ENCODE data around the gene ANKRD12. TPM values are rescaled to one million over a fixed set of nuclear protein-coding genes. Genes with fewer than 3 reads are reported as not detected.
"Not testable (repeated sequence)": the region's sequence is repeated elsewhere in the genome, so short reads cannot be mapped to it uniquely, and the experiment has no call there.

ANKRD12 gene
- total RNA-seq, 1 experiment from 2014 or later, result 30.7 TPM

DNA sequence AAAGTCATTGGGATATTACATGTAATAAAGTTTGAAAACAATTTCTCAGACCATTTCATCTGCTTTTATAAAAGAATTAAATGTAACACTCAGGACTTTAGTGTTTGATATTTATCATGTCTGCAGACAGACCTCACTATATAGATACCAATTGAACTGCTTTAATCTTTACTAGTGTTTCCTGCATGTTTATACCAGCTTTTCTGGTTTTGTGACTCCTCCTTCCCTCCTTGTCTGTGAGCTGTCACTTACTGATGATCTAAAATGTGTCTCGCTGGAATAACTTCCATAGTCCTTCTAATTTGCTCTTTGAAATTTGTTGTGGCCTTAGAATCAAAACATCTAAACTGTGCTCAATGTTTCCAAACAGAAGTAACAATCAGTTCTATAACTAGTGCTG is 126.7 kb downstream of the ANKRD12 start:
- H3K27me3 ChIP-seq (ENCODE audit: control insufficient read depth, insufficient read depth, low read length), result no peaks in the 10 kb centered on the region
- no peak for DNase-seq (ENCODE audit: low read depth, low spot score)
- CTCF ChIA-PET, result no interaction called here
- H3K4me1 ChIP-seq (ENCODE audit: control insufficient read depth, insufficient read depth, low read length), result no peaks in the 10 kb centered on the region
- H3K4me3 ChIP-seq (ENCODE audit: low read depth in 2 of 2, low read length in 2 of 2), result no peak overlapping the region
- no peak for TF ChIP-seq TCF7L2 (IDR thresholded peaks at IDR 0.05; ENCODE audit: low read depth, low read length)
- TF ChIP-seq, protein P1, sequence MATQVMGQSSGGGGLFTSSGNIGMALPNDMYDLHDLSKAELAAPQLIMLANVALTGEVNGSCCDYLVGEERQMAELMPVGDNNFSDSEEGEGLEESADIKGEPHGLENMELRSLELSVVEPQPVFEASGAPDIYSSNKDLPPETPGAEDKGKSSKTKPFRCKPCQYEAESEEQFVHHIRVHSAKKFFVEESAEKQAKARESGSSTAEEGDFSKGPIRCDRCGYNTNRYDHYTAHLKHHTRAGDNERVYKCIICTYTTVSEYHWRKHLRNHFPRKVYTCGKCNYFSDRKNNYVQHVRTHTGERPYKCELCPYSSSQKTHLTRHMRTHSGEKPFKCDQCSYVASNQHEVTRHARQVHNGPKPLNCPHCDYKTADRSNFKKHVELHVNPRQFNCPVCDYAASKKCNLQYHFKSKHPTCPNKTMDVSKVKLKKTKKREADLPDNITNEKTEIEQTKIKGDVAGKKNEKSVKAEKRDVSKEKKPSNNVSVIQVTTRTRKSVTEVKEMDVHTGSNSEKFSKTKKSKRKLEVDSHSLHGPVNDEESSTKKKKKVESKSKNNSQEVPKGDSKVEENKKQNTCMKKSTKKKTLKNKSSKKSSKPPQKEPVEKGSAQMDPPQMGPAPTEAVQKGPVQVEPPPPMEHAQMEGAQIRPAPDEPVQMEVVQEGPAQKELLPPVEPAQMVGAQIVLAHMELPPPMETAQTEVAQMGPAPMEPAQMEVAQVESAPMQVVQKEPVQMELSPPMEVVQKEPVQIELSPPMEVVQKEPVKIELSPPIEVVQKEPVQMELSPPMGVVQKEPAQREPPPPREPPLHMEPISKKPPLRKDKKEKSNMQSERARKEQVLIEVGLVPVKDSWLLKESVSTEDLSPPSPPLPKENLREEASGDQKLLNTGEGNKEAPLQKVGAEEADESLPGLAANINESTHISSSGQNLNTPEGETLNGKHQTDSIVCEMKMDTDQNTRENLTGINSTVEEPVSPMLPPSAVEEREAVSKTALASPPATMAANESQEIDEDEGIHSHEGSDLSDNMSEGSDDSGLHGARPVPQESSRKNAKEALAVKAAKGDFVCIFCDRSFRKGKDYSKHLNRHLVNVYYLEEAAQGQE (IDR thresholded peaks at IDR 0.05; ENCODE audit: insufficient read depth in 1 of 2, low read depth in 2 of 2, low read length in 1 of 2), result no peak
- TF ChIP-seq, protein P2, sequence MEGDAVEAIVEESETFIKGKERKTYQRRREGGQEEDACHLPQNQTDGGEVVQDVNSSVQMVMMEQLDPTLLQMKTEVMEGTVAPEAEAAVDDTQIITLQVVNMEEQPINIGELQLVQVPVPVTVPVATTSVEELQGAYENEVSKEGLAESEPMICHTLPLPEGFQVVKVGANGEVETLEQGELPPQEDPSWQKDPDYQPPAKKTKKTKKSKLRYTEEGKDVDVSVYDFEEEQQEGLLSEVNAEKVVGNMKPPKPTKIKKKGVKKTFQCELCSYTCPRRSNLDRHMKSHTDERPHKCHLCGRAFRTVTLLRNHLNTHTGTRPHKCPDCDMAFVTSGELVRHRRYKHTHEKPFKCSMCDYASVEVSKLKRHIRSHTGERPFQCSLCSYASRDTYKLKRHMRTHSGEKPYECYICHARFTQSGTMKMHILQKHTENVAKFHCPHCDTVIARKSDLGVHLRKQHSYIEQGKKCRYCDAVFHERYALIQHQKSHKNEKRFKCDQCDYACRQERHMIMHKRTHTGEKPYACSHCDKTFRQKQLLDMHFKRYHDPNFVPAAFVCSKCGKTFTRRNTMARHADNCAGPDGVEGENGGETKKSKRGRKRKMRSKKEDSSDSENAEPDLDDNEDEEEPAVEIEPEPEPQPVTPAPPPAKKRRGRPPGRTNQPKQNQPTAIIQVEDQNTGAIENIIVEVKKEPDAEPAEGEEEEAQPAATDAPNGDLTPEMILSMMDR (IDR thresholded peaks at IDR 0.05), result no peak
- no peak for TF ChIP-seq SIN3A (IDR thresholded peaks at IDR 0.05; ENCODE audit: borderline replicate concordance, insufficient read depth, low read depth, low read length)
- H3K27ac ChIP-seq (ENCODE audit: low read length), result no peak overlapping the region
- no TSS peak for BruUV-seq (replicated peaks)
- no peaks in the 10 kb centered on the region for H3K9me3 ChIP-seq (ENCODE audit: control insufficient read depth, insufficient read depth, low read depth, low read length)
- intact Hi-C loops (cut with micrococcal nuclease; ENCODE audit: unreplicated experiment) (no loop called here), in situ Hi-C loops (cut with HindIII; ENCODE audit: low pct_unique_long_range_greater_than_20kb, low sequenced_read_pairs) (no loop called here)
- POLR2A ChIA-PET, result no interaction called here
- no peaks in the 10 kb centered on the region; the same call in 1 of the 2 replicates for H3K36me3 ChIP-seq (ENCODE audit: control insufficient read depth, insufficient read depth, low read length)
- no peak for ATAC-seq

GRCh38 chr18:9264797-9265196 is 128.2 kb downstream of the ANKRD12 start:
- DNase-seq (ENCODE audit: low read depth, low spot score); H3K36me3 ChIP-seq (ENCODE audit: control insufficient read depth, insufficient read depth, low read length); H3K9me3 ChIP-seq (ENCODE audit: control insufficient read depth, insufficient read depth, low read depth, low read length); BruUV-seq (replicated peaks); intact Hi-C loops (cut with micrococcal nuclease; ENCODE audit: unreplicated experiment); H3K27me3 ChIP-seq (ENCODE audit: control insufficient read depth, insufficient read depth, low read length); POLR2A ChIA-PET; in situ Hi-C loops (cut with HindIII; ENCODE audit: low pct_unique_long_range_greater_than_20kb, low sequenced_read_pairs); H3K4me3 ChIP-seq (ENCODE audit: low read depth in 2 of 2, low read length in 2 of 2); ATAC-seq; CTCF ChIA-PET; H3K27ac ChIP-seq (ENCODE audit: low read length); H3K4me1 ChIP-seq (ENCODE audit: control insufficient read depth, insufficient read depth, low read length): not testable (repeated sequence)

DNA sequence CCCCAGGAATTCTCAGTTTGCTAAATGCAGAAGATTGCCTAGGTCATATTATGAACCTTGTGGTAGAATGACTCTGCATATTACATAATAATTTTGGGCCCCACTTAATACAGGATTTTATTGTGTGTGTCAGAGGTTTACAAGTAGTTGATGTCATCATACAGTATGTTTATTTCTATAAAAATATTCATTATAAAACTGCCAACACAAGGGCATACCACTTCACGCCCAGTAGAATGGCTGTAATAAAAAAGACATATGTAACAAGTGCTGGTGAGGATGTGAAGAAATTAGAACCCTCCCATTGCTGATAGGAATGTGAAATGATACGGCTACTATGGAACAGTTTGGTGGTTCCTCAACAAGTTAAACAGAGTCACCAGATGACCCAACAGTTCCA is 136.6 kb downstream of the ANKRD12 start:
- no peak for ATAC-seq
- TF ChIP-seq, protein P1 (IDR thresholded peaks at IDR 0.05; ENCODE audit: insufficient read depth in 1 of 2, low read depth in 2 of 2, low read length in 1 of 2), result no peak
- TF ChIP-seq, protein P2 (IDR thresholded peaks at IDR 0.05), result no peak
- TF ChIP-seq SIN3A (IDR thresholded peaks at IDR 0.05; ENCODE audit: borderline replicate concordance, insufficient read depth, low read depth, low read length), result no peak
- no peak for TF ChIP-seq TCF7L2 (IDR thresholded peaks at IDR 0.05; ENCODE audit: low read depth, low read length)
- TF ChIP-seq POLR2AphosphoS5 (IDR thresholded peaks at IDR 0.05; ENCODE audit: low read depth, low read length), result no peak

More for the DNA sequence above, 136.6 kb downstream of the ANKRD12 start:
- DNase-seq (ENCODE audit: low read depth, low spot score), result no peak
- in situ Hi-C loops (cut with HindIII; ENCODE audit: low pct_unique_long_range_greater_than_20kb, low sequenced_read_pairs), result no loop called here
- intact Hi-C loops (cut with micrococcal nuclease; ENCODE audit: unreplicated experiment), result no loop called here
- ChIA-PET POLR2A (no interaction called here), CTCF (no interaction called here)
- BruUV-seq (replicated peaks), result no TSS peak
- Histone ChIP-seq H3K27ac (ENCODE audit: low read length) (no peak overlapping the region), H3K36me3 (ENCODE audit: control insufficient read depth, insufficient read depth, low read length) (no peaks in the 10 kb centered on the region), H3K4me1 (ENCODE audit: control insufficient read depth, insufficient read depth, low read length) (no peaks in the 10 kb centered on the region), H3K27me3 (ENCODE audit: control insufficient read depth, insufficient read depth, low read length) (no peaks in the 10 kb centered on the region), H3K9me3 (ENCODE audit: control insufficient read depth, insufficient read depth, low read depth, low read length) (no peaks in the 10 kb centered on the region), H3K4me3 (ENCODE audit: low read depth in 2 of 2, low read length in 2 of 2) (no peak overlapping the region)
